ENCODE data around the gene GPATCH1.
A peak's percentile ranks its signal among the peaks of the same experiment; 100 is the strongest.

GPATCH1 gene

GRCh38 chr19:33175886-33176669, 95.1 kb downstream of the GPATCH1 start:
- ChIA-PET CTCF (interaction anchor here (0.6 to 13.1 kb wide), 18 partner anchors 9 to 1308 kb away, joined by 3 to 154 read pairs (median 6); partner anchors contain the start of gene LRP3), POLR2A (interaction anchor here (0.5 to 3.0 kb wide), 31 partner anchors 8 to 1307 kb away, joined by 3 to 43 read pairs (median 5); partner anchors contain the start of genes ANKRD27, CEBPA, CEBPG and CEP89)
- Histone ChIP-seq H3K4me1 (ENCODE audit: control insufficient read depth, insufficient read depth, low read length) (peaks cover 20% of the 10 kb centered on the region), H3K36me3 (ENCODE audit: control insufficient read depth in 2 of 2, insufficient read depth in 1 of 2, low read length in 2 of 2) (peaks cover 0 to 5% of the 10 kb centered on the region in 2 experiments; a peak in 1 of 3 replicates), H3K9me3 (ENCODE audit: control insufficient read depth, insufficient read depth, low read depth, low read length) (no peaks in the 10 kb centered on the region), H3K27ac (ENCODE audit: extremely low read depth, low read depth, low read length) (peak overlapping the region; percentile 88), H3K4me3 (ENCODE audit: low read depth, low read length) (peak overlapping the region; percentile 59)
- TF ChIP-seq ZNF792 (tag by site-specific recombination; IDR thresholded peaks at IDR 0.05) (0 out of 2 replicates have a peak, but pooled peaks have one; percentile 19), ZNF777 (tag by site-specific recombination; IDR thresholded peaks at IDR 0.05; ENCODE audit: borderline replicate concordance) (peak; percentile 84; the same call in 1 of the 2 replicates), ZNF175 (tag by site-specific recombination; IDR thresholded peaks at IDR 0.05) (no peak), ZBTB10 (tag by site-specific recombination; IDR thresholded peaks at IDR 0.05) (no peak), PRDM2 (tag by site-specific recombination; IDR thresholded peaks at IDR 0.05; ENCODE audit: borderline replicate concordance) (peak; percentile 55), ATF2 (tag by site-specific recombination; IDR thresholded peaks at IDR 0.05; ENCODE audit: low read depth) (no peak), RBAK (tag by site-specific recombination; IDR thresholded peaks at IDR 0.05) (no peak), KLF9 (tag by site-specific recombination; IDR thresholded peaks at IDR 0.05; ENCODE audit: low read depth) (no peak), YY1 (tag by site-specific recombination; IDR thresholded peaks at IDR 0.05) (peak; percentile 20; the same call in 1 of the 2 replicates), PRDM10 (tag by site-specific recombination; IDR thresholded peaks at IDR 0.05) (peak; percentile 88), OVOL3 (tag by site-specific recombination; IDR thresholded peaks at IDR 0.05) (0 out of 2 replicates have a peak, but pooled peaks have one; percentile 42), ZNF366 (tag by site-specific recombination; conservative IDR thresholded peaks at IDR 0.05) (no peak), ZNF169 (tag by site-specific recombination; IDR thresholded peaks at IDR 0.05) (0 out of 2 replicates have a peak, but pooled peaks have one; percentile 12), ZNF626 (tag by site-specific recombination; IDR thresholded peaks at IDR 0.05) (no peak), KLF16 (tag by site-specific recombination; IDR thresholded peaks at IDR 0.05) (no peak), ZBTB20 (tag by site-specific recombination; IDR thresholded peaks at IDR 0.05) (peak; percentile 99), PRDM1 (tag by site-specific recombination; IDR thresholded peaks at IDR 0.05) (no peak), ZNF561 (tag by site-specific recombination; IDR thresholded peaks at IDR 0.05; ENCODE audit: borderline replicate concordance) (no peak; the same call in 1 of the 2 replicates), ZBTB48 (tag by site-specific recombination; IDR thresholded peaks at IDR 0.05) (peak; percentile 88), ZNF701 (tag by site-specific recombination; IDR thresholded peaks at IDR 0.05) (0 out of 2 replicates have a peak, but pooled peaks have one; percentile 24), ZNF23 (tag by site-specific recombination; IDR thresholded peaks at IDR 0.05; ENCODE audit: borderline replicate concordance) (0 out of 2 replicates have a peak, but pooled peaks have one; percentile 18), YY2 (tag by site-specific recombination; IDR thresholded peaks at IDR 0.05) (no peak), ZNF677 (tag by site-specific recombination; IDR thresholded peaks at IDR 0.05) (peak; percentile 60; the same call in 1 of the 2 replicates)
